ENCODE measurements around the gene AUH. TPM values are rescaled to one million over a fixed set of nuclear protein-coding genes. Genes with fewer than 3 reads are reported as not detected.
"Not testable (repeated sequence)": the region's sequence is repeated elsewhere in the genome, so short reads cannot be mapped to it uniquely, and the experiment has no call there.

Gene AUH
- total and polyA plus RNA-seq, 2 donors from 2014 or later: 31.6 to 63.5 TPM

DNA sequence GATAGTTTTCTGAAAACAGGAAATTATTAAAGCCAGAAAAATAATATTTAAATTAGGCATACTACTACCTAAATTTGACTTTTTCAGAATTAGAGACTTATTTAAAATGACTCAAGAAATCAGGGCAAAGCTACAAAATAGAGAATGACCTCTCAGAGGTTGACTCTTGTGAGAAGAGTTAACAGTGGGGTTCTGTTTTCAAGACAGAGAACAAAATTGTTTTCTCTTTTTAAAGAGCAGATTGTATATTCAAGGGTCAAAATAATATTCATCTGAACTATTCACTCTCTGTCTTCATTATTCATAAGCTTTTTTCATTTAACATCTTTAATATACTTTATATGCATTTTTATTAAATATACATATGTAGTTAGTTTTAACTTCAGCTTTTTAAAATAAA lies 21.9 kb upstream of the AUH start:
- Histone ChIP-seq H3K27ac (ENCODE audit: low read depth in 2 of 2, low read length in 2 of 2) (no peak overlapping the region), H3K9me3 (ENCODE audit: control insufficient read depth in 2 of 3, insufficient read depth in 1 of 3, low read length in 3 of 3) (no peaks in the 10 kb centered on the region), H3K36me3 (ENCODE audit: control insufficient read depth in 2 of 3, insufficient read depth in 3 of 3, low read length in 3 of 3) (no peaks in the 10 kb centered on the region), H3K27me3 (ENCODE audit: control insufficient read depth, insufficient read depth, low read length) (no peaks in the 10 kb centered on the region), H3K4me1 (ENCODE audit: control insufficient read depth in 2 of 3, insufficient read depth in 2 of 3, low read depth in 1 of 3, low read length in 3 of 3) (no peaks in the 10 kb centered on the region), H3K4me3 (ENCODE audit: low read length in 3 of 3) (no peak overlapping the region), H3K9ac (ENCODE audit: low read length in 3 of 3) (no peak overlapping the region)
- intact Hi-C loops (cut with DNase I): no loop called here
- FAIRE-seq (peak; percentile 30), DNase-seq (no peak)
- TF ChIP-seq, protein P1, sequence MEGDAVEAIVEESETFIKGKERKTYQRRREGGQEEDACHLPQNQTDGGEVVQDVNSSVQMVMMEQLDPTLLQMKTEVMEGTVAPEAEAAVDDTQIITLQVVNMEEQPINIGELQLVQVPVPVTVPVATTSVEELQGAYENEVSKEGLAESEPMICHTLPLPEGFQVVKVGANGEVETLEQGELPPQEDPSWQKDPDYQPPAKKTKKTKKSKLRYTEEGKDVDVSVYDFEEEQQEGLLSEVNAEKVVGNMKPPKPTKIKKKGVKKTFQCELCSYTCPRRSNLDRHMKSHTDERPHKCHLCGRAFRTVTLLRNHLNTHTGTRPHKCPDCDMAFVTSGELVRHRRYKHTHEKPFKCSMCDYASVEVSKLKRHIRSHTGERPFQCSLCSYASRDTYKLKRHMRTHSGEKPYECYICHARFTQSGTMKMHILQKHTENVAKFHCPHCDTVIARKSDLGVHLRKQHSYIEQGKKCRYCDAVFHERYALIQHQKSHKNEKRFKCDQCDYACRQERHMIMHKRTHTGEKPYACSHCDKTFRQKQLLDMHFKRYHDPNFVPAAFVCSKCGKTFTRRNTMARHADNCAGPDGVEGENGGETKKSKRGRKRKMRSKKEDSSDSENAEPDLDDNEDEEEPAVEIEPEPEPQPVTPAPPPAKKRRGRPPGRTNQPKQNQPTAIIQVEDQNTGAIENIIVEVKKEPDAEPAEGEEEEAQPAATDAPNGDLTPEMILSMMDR (IDR thresholded peaks at IDR 0.05; ENCODE audit: borderline replicate concordance, extremely low read depth, insufficient read depth): no peak

DNA sequence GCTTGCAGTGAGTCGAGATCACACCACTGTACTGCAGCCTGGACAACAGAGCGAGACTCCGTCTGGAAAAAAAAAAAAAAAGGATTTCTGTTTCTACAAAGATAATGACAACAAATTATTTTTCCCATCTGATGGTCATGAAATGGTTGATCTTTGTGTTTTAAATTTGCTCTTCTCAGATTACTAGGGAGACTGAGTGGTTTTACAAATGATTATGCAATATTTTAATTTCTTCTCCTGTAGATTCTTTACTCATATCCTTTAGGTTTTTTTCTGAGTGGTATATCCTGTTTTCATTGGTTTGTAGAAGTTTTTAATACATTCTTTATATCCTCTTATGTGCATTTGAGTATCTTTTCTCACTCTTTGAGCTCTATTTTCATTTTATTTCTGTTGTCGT lies 20.6 kb upstream of the AUH start:
- H3K4me3 ChIP-seq (ENCODE audit: low read length in 3 of 3): no peak overlapping the region
- intact Hi-C loops (cut with DNase I): no loop called here
- H3K9me3 ChIP-seq (ENCODE audit: control insufficient read depth in 2 of 3, insufficient read depth in 1 of 3, low read length in 3 of 3): no peaks in the 10 kb centered on the region
- DNase-seq: no peak
- H3K27ac ChIP-seq (ENCODE audit: low read depth in 2 of 2, low read length in 2 of 2): no peak overlapping the region
- TF ChIP-seq, protein P1 (IDR thresholded peaks at IDR 0.05; ENCODE audit: borderline replicate concordance, extremely low read depth, insufficient read depth): no peak
- H3K36me3 ChIP-seq (ENCODE audit: control insufficient read depth in 2 of 3, insufficient read depth in 3 of 3, low read length in 3 of 3): no peaks in the 10 kb centered on the region
- H3K27me3 ChIP-seq (ENCODE audit: control insufficient read depth, insufficient read depth, low read length): no peaks in the 10 kb centered on the region
- FAIRE-seq: no peak
- no peaks in the 10 kb centered on the region for H3K4me1 ChIP-seq (ENCODE audit: control insufficient read depth in 2 of 3, insufficient read depth in 2 of 3, low read depth in 1 of 3, low read length in 3 of 3)
- no peak overlapping the region for H3K9ac ChIP-seq (ENCODE audit: low read length in 3 of 3)

DNA sequence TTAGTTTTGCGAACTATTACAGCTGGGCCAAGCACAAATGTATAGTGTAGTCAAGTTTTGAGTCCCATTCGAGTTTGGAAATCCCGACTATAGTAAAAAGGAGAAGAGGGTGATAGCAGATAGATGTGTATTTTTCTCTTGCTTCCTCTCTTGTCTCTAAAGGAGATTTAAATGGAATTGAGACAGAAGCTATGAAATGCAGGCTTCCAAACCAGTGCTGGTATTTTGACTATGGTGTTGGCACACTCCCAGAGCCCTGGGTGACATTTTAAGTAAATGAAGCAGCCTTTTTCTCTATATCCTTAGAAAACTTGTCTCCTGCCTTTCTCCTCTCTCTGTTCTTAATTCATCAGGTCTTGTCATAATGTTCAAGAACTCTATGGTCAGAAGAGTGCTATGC lies 17.7 kb upstream of the AUH start:
- H3K36me3 ChIP-seq (ENCODE audit: control insufficient read depth in 2 of 3, insufficient read depth in 3 of 3, low read length in 3 of 3): no peaks in the 10 kb centered on the region
- TF ChIP-seq, protein P1 (IDR thresholded peaks at IDR 0.05; ENCODE audit: borderline replicate concordance, extremely low read depth, insufficient read depth): no peak
- no peaks in the 10 kb centered on the region for H3K9me3 ChIP-seq (ENCODE audit: control insufficient read depth in 2 of 3, insufficient read depth in 1 of 3, low read length in 3 of 3)
- H3K4me3 ChIP-seq (ENCODE audit: low read length in 3 of 3): no peak overlapping the region
- no peak for DNase-seq
- no peak for FAIRE-seq
- no peak overlapping the region for H3K9ac ChIP-seq (ENCODE audit: low read length in 3 of 3)
- no peaks in the 10 kb centered on the region for H3K4me1 ChIP-seq (ENCODE audit: control insufficient read depth in 2 of 3, insufficient read depth in 2 of 3, low read depth in 1 of 3, low read length in 3 of 3)
- no peak overlapping the region for H3K27ac ChIP-seq (ENCODE audit: low read depth in 2 of 2, low read length in 2 of 2)
- intact Hi-C loops (cut with DNase I): no loop called here
- no peaks in the 10 kb centered on the region for H3K27me3 ChIP-seq (ENCODE audit: control insufficient read depth, insufficient read depth, low read length)

DNA sequence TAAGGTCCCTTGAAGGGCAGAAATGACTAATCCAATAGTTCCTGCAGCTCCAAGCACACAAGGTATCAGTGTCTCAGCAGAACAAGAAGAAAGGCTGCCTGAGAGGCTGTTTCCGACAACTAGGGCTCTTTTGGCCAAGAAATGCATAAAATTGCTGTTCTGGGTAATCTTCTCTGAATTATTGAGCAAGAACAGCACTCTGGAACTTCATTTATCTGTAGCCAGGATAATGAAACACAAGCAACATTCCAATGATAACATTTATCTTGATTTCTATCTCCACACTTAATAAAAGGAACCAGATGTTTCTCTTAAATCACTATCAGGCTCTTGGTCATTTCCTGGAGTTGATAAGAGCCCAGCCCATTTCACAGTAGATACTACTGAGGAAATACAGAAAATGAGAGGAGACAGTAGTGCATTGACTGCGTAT lies 17.0 kb upstream of the AUH start:
- Histone ChIP-seq H3K36me3 (ENCODE audit: control insufficient read depth in 2 of 3, insufficient read depth in 3 of 3, low read length in 3 of 3) (no peaks in the 10 kb centered on the region), H3K9ac (ENCODE audit: low read length in 3 of 3) (no peak overlapping the region), H3K4me3 (ENCODE audit: low read length in 3 of 3) (no peak overlapping the region), H3K4me1 (ENCODE audit: control insufficient read depth in 2 of 3, insufficient read depth in 2 of 3, low read depth in 1 of 3, low read length in 3 of 3) (no peaks in the 10 kb centered on the region), H3K9me3 (ENCODE audit: control insufficient read depth in 2 of 3, insufficient read depth in 1 of 3, low read length in 3 of 3) (no peaks in the 10 kb centered on the region), H3K27ac (ENCODE audit: low read depth in 2 of 2, low read length in 2 of 2) (no peak overlapping the region), H3K27me3 (ENCODE audit: control insufficient read depth, insufficient read depth, low read length) (no peaks in the 10 kb centered on the region)
- no peak for DNase-seq
- TF ChIP-seq, protein P1 (IDR thresholded peaks at IDR 0.05; ENCODE audit: borderline replicate concordance, extremely low read depth, insufficient read depth): no peak
- intact Hi-C loops (cut with DNase I): no loop called here
- FAIRE-seq: no peak

DNA sequence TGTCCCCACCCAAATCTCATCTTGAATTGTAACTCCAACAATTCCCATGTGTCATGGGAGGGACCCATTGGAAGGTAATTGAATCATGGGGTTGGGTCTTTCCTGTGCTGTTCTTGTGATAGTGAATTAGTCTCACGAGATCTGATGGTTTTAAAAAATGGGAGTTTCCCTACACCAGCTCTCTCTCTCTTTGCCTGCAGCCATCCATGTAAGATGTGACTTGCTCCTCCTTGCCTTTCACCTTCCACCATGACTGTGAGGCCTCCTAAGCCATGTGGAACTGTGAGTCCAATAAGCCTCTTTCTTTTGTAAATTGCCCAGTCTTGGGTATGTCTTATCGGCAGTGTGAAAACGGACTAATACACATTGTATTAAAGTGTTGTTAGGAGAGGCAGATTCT lies 16.3 kb upstream of the AUH start:
- H3K27ac ChIP-seq (ENCODE audit: low read depth in 2 of 2, low read length in 2 of 2); intact Hi-C loops (cut with DNase I); DNase-seq; H3K27me3 ChIP-seq (ENCODE audit: control insufficient read depth, insufficient read depth, low read length); H3K4me1 ChIP-seq (ENCODE audit: control insufficient read depth in 2 of 3, insufficient read depth in 2 of 3, low read depth in 1 of 3, low read length in 3 of 3); H3K9ac ChIP-seq (ENCODE audit: low read length in 3 of 3); H3K36me3 ChIP-seq (ENCODE audit: control insufficient read depth in 2 of 3, insufficient read depth in 3 of 3, low read length in 3 of 3); FAIRE-seq; H3K4me3 ChIP-seq (ENCODE audit: low read length in 3 of 3); H3K9me3 ChIP-seq (ENCODE audit: control insufficient read depth in 2 of 3, insufficient read depth in 1 of 3, low read length in 3 of 3): not testable (repeated sequence)

Data from kidney (tissue), 14 donors.